Stomach (tissue), 4 donors: ENCODE results near the gene AJUBA.

Experiments used
- CTCF ChIP-seq, 7 experiments: fragments of 450-650 bp in 4 of 7; fragments of 200-600 bp in 3 of 7; sonication (generic) in 3 of 7; IDR thresholded peaks; one replicate each; pipeline ENCODE4 v1.5.1; 2016 to 2019; ENCODE audit warnings: antibody characterized with exemption in 7 of 7, control low read depth in 2 of 7, mild to moderate bottlenecking in 1 of 7
- POLR2A ChIP-seq, 4 donors: fragments of 450-650 bp; IDR thresholded peaks; one replicate each; pipeline ENCODE4 v1.6.1; 2016; ENCODE audit warnings: antibody characterized with exemption in 4 of 4, control low read depth in 2 of 4, mild to moderate bottlenecking in 1 of 4, moderate library complexity in 1 of 4
- POLR2AphosphoS5 ChIP-seq, 3 donors: sonication (generic); formaldehyde crosslinking; IDR thresholded peaks; one replicate each; pipeline ENCODE4 v1.6.1; 2016; ENCODE audit warnings: antibody characterized with exemption in 3 of 3

- TF ChIP-seq CTCF (IDR thresholded peaks at IDR 0.05) (no peak), POLR2AphosphoS5 (IDR thresholded peaks at IDR 0.05) (no peak), POLR2A (IDR thresholded peaks at IDR 0.05) (no peak)
Observed at GRCh38 chr14:22978981-22979671, 3.2 kb downstream of the AJUBA start.
